Natural killer cell (primary cell): ENCODE data around the gene MEIS2. TPM values are rescaled to one million over a fixed set of nuclear protein-coding genes. Genes with fewer than 3 reads are reported as not detected.

Source experiments
- ATAC-seq, 3 donors: fragments of 150-1000 bp in 2 of 3; fragments of 200-7000 bp in 1 of 3; cut with Tn5 transposase; 1 replicate in 1 of 3; 2 replicates in 2 of 3; pipeline ENCODE4 v1.10.0; 2021; ENCODE audit warnings: mild to moderate bottlenecking in 2 of 3, moderate library complexity in 2 of 3
- DNase-seq, 2 donors: peaks; one replicate each; pipeline versions ENCODE4 v3.0.0 to v3.0.0-alpha.2; 2013 to 2021; ENCODE audit warnings: mixed read lengths in 1 of 2
- H3K27ac ChIP-seq: one replicate; pipeline ENCODE4 v1.5.1; 2013; ENCODE audit warnings: mild to moderate bottlenecking, low read length
- H3K27me3 ChIP-seq: one replicate; pipeline ENCODE4 v1.6.1; 2013; ENCODE audit warnings: low read length; ENCODE audit not compliant: control insufficient read depth, insufficient read depth
- H3K36me3 ChIP-seq: one replicate; pipeline ENCODE4 v1.6.1; 2013; ENCODE audit warnings: low read length; ENCODE audit not compliant: control insufficient read depth, insufficient read depth
- H3K4me1 ChIP-seq: one replicate; pipeline ENCODE4 v1.6.1; 2013; ENCODE audit warnings: low read length; ENCODE audit not compliant: control insufficient read depth, insufficient read depth
- H3K4me3 ChIP-seq: one replicate; pipeline ENCODE4 v1.5.1; 2013; ENCODE audit warnings: low read length
- H3K9me3 ChIP-seq: one replicate; pipeline ENCODE4 v1.6.1; 2013; ENCODE audit warnings: low read length; ENCODE audit not compliant: control insufficient read depth, insufficient read depth
- H3K27ac Mint-ChIP-seq, 2 donors: one replicate each; pipeline ENCODE4 v1.8.0; 2022; ENCODE audit warnings: mild to moderate bottlenecking in 2 of 2, mixed read lengths in 2 of 2, moderate library complexity in 1 of 2
- H3K27me3 Mint-ChIP-seq, 2 donors: one replicate each; pipeline ENCODE4 v1.8.0; 2022; ENCODE audit warnings: low read depth in 2 of 2, mixed read lengths in 2 of 2
- H3K36me3 Mint-ChIP-seq: one replicate; pipeline ENCODE4 v1.8.0; 2022; ENCODE audit warnings: mixed read lengths
- H3K4me1 Mint-ChIP-seq, 2 donors: one replicate each; pipeline ENCODE4 v1.8.0; 2022; ENCODE audit warnings: mixed read lengths in 2 of 2
- H3K4me3 Mint-ChIP-seq: one replicate; pipeline ENCODE4 v1.8.0; 2022; ENCODE audit warnings: mild to moderate bottlenecking, moderate library complexity, mixed read lengths
- H3K9me3 Mint-ChIP-seq, 2 donors: one replicate each; pipeline ENCODE4 v1.8.0; 2022; ENCODE audit warnings: mixed read lengths in 2 of 2
- CTCF ChIP-seq: fragments of 200-600 bp; IDR thresholded peaks from one replicate; pipeline ENCODE4 v1.8.0; 2022; ENCODE audit warnings: antibody characterized with exemption
- WGBS: methylation state at CpG from one replicate; pipeline ENCODE4 v1.1.7; 2013; ENCODE audit warnings: missing lambda C conversion rate; ENCODE audit not compliant: insufficient coverage; 5-methylcytosine and 5-hydroxymethylcytosine counted together
- intact Hi-C: fragments of 100-400 bp; cut with micrococcal nuclease; formaldehyde crosslinking; loops from one replicate; pipeline ENCODE4 v1.14.2; 2022
- total RNA-seq, 4 donors: library from RNA; stranded (reverse); fragments of 120-200 nt in 1 of 4; gene quantifications; one replicate each; pipeline versions ENCODE4 v1.2.3 to v1.2.4, GENCODE V29; 2013 to 2022

MEIS2 gene
- total RNA-seq, 3 donors from 2014 or later (not counting 1 experiment from before 2014, with no cell fraction given), result 0.35 TPM; not detected in 2

GRCh38 chr15:36888011-36888992 is 212.0 kb downstream of the MEIS2 start:
- 14% methylated on average over 50 of the region's 51 CpGs for WGBS
- H3K27me3 ChIP-seq, result peaks cover 50% of the 10 kb centered on the region
- intact Hi-C loops, result loop anchor here (10.0 kb wide), 1 partner anchor 216 kb away; the partner anchor contains the start of gene MEIS2

DNA sequence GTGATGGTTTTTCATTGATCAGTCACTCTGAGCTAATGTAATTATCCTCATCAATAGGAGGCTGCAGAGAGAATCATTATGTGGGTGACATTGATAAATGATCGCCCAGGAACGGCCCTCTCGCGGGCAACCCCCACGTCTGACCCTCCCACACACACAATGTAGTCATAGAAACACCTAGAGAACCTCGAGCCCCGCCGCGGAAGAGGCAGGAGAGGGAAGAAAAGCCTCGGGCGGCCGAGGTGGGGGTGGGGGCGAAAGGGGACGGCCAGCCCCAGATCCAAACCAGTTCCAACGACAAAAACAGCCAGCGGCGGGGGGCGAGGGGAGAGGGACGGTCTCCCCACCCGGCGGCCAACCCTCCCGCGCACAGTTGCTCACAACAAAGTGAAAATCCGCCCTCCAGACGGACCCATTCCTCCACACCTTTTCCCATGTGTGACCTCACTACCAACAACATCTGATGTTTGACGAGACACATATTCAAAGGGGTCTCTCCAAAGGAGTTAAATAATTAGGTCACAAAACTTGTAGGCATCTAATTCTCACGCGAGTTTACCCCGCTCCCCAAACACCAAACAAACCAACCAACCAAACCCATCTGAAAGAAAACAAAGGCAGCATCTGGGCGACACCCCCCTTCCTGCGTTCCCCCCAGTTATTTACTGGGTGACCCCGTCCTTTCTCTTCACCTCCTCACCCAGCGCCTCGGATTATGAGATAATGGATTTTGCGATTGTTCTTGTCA is 213.0 kb downstream of the MEIS2 start:
- no peak for ATAC-seq
- 7% methylated on average over 30 of the region's 35 CpGs for WGBS
- Mint-ChIP-seq H3K4me3 (no peak overlapping the region), H3K27me3 (peaks cover 66 to 73% of the 10 kb centered on the region in 2 donors), H3K27ac (no peak overlapping the region), H3K36me3 (peaks cover 30% of the 10 kb centered on the region), H3K4me1 (peaks cover 0 to 7% of the 10 kb centered on the region in 2 donors), H3K9me3 (peaks cover 0 to 2% of the 10 kb centered on the region in 2 donors)
- intact Hi-C loops, result loop anchor here (10.0 kb wide), 1 partner anchor 217 kb away; the partner anchor contains the start of gene MEIS2
- peaks cover 4% of the 10 kb centered on the region for H3K4me1 ChIP-seq
- no peak for TF ChIP-seq CTCF
- peaks cover 4% of the 10 kb centered on the region for H3K9me3 ChIP-seq
- H3K36me3 ChIP-seq, result no peaks in the 10 kb centered on the region
- DNase-seq, result no peak
- peaks cover 59% of the 10 kb centered on the region for H3K27me3 ChIP-seq
- H3K4me3 ChIP-seq, result no peak overlapping the region
- no peak overlapping the region for H3K27ac ChIP-seq

More at GRCh38 chr15:36888011-36888992, 212.0 kb downstream of the MEIS2 start:
- H3K9me3 ChIP-seq, result peaks cover 4% of the 10 kb centered on the region
- H3K36me3 ChIP-seq, result no peaks in the 10 kb centered on the region
- Mint-ChIP-seq H3K4me3 (no peak overlapping the region), H3K9me3 (peaks cover 0 to 2% of the 10 kb centered on the region in 2 donors), H3K27ac (no peak overlapping the region), H3K4me1 (peaks cover 0 to 7% of the 10 kb centered on the region in 2 donors), H3K27me3 (peaks cover 56 to 64% of the 10 kb centered on the region in 2 donors), H3K36me3 (peaks cover 30% of the 10 kb centered on the region)
- H3K4me1 ChIP-seq, result peaks cover 4% of the 10 kb centered on the region
- DNase-seq, result no peak
- no peak for TF ChIP-seq CTCF
- no peak overlapping the region for H3K27ac ChIP-seq
- H3K4me3 ChIP-seq, result no peak overlapping the region
- ATAC-seq, result no peak

GRCh38 chr15:36886701-36887100 is 213.6 kb downstream of the MEIS2 start:
- no peak for TF ChIP-seq CTCF
- H3K4me3 Mint-ChIP-seq, result no peak overlapping the region
- intact Hi-C loops, result loop anchor here (10.0 kb wide), 1 partner anchor 218 kb away; the partner anchor contains the start of gene MEIS2

More at GRCh38 chr15:36886701-36887100, 213.6 kb downstream of the MEIS2 start:
- peaks cover 0 to 2% of the 10 kb centered on the region in 2 donors for H3K9me3 Mint-ChIP-seq
- Histone ChIP-seq H3K4me1 (peaks cover 4% of the 10 kb centered on the region), H3K9me3 (peaks cover 4% of the 10 kb centered on the region), H3K27me3 (peaks cover 65% of the 10 kb centered on the region), H3K36me3 (no peaks in the 10 kb centered on the region), H3K4me3 (no peak overlapping the region), H3K27ac (no peak overlapping the region)
- peaks cover 0 to 7% of the 10 kb centered on the region in 2 donors for H3K4me1 Mint-ChIP-seq
- no peak overlapping the region for H3K27ac Mint-ChIP-seq
- peaks cover 70 to 80% of the 10 kb centered on the region in 2 donors for H3K27me3 Mint-ChIP-seq
- 33% methylated on average over 3 of the region's 8 CpGs for WGBS
- DNase-seq, result no peak
- H3K36me3 Mint-ChIP-seq, result peaks cover 30% of the 10 kb centered on the region
- no peak for ATAC-seq
